ENCODE results near the gene HNRNPA3. TPM values are rescaled to one million over a fixed set of nuclear protein-coding genes. Genes with fewer than 3 reads are reported as not detected.

HNRNPA3 gene
- total and polyA plus RNA-seq, 2 of the 13 experiments (the other 11 are each of a cell fraction or from before 2014, with no cell fraction given): 73.3 to 97.7 TPM

DNA sequence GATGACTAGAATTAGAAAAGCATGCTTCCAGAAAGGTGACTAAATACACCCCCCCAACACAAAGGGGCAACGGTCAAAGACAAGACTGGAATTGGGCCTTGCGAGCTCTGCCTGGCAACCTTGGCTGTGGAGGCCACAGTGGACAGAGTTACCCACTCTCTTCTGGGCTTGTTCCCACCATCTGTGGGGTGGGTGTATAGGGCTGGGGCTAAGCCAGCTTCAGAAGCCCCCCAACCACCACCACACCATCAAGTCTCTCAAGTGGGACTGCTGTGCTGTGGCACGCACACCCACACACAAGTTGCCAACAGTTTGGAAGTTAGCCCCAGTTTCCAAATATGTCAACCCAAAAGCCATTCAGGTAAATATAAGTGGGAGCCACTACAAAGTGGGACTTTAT, 44.1 kb downstream of the HNRNPA3 start (continued):
- TF ChIP-seq, protein P1, sequence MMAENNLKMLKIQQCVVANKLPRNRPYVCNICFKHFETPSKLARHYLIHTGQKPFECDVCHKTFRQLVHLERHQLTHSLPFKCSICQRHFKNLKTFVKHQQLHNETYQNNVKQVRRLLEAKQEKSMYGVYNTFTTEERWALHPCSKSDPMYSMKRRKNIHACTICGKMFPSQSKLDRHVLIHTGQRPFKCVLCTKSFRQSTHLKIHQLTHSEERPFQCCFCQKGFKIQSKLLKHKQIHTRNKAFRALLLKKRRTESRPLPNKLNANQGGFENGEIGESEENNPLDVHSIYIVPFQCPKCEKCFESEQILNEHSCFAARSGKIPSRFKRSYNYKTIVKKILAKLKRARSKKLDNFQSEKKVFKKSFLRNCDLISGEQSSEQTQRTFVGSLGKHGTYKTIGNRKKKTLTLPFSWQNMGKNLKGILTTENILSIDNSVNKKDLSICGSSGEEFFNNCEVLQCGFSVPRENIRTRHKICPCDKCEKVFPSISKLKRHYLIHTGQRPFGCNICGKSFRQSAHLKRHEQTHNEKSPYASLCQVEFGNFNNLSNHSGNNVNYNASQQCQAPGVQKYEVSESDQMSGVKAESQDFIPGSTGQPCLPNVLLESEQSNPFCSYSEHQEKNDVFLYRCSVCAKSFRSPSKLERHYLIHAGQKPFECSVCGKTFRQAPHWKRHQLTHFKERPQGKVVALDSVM (CRISPR knock-in tag; IDR thresholded peaks at IDR 0.05): no peak
- TF ChIP-seq GLI4 (CRISPR knock-in tag; IDR thresholded peaks at IDR 0.05; ENCODE audit: borderline replicate concordance): no peak
- TF ChIP-seq HMG20B (CRISPR knock-in tag; conservative IDR thresholded peaks at IDR 0.05): no peak
- no peak for TF ChIP-seq ZMYM4 (CRISPR knock-in tag; IDR thresholded peaks at IDR 0.05)
- TF ChIP-seq, protein P2, sequence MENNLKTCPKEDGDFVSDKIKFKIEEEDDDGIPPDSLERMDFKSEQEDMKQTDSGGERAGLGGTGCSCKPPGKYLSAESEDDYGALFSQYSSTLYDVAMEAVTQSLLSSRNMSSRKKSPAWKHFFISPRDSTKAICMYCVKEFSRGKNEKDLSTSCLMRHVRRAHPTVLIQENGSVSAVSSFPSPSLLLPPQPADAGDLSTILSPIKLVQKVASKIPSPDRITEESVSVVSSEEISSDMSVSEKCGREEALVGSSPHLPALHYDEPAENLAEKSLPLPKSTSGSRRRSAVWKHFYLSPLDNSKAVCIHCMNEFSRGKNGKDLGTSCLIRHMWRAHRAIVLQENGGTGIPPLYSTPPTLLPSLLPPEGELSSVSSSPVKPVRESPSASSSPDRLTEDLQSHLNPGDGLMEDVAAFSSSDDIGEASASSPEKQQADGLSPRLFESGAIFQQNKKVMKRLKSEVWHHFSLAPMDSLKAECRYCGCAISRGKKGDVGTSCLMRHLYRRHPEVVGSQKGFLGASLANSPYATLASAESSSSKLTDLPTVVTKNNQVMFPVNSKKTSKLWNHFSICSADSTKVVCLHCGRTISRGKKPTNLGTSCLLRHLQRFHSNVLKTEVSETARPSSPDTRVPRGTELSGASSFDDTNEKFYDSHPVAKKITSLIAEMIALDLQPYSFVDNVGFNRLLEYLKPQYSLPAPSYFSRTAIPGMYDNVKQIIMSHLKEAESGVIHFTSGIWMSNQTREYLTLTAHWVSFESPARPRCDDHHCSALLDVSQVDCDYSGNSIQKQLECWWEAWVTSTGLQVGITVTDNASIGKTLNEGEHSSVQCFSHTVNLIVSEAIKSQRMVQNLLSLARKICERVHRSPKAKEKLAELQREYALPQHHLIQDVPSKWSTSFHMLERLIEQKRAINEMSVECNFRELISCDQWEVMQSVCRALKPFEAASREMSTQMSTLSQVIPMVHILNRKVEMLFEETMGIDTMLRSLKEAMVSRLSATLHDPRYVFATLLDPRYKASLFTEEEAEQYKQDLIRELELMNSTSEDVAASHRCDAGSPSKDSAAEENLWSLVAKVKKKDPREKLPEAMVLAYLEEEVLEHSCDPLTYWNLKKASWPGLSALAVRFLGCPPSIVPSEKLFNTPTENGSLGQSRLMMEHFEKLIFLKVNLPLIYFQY (CRISPR knock-in tag; IDR thresholded peaks at IDR 0.05; ENCODE audit: borderline replicate concordance): 0 out of 2 replicates have a peak, but pooled peaks have one; percentile 37
- TF ChIP-seq EED (CRISPR knock-in tag; IDR thresholded peaks at IDR 0.05): no peak
- TF ChIP-seq HOXA3 (CRISPR knock-in tag; IDR thresholded peaks at IDR 0.05): no peak
- TF ChIP-seq MBD4 (IDR thresholded peaks at IDR 0.05; ENCODE audit: borderline replicate concordance, low read length): no peak
- TF ChIP-seq PRPF4 (IDR thresholded peaks at IDR 0.05; ENCODE audit: low read depth, low read length, poor library complexity, severe bottlenecking): no peak
- TF ChIP-seq MIER3 (CRISPR knock-in tag; IDR thresholded peaks at IDR 0.05; ENCODE audit: borderline replicate concordance): no peak
- TF ChIP-seq ZMYM2 (CRISPR knock-in tag; IDR thresholded peaks at IDR 0.05): no peak
- TF ChIP-seq RFXANK (CRISPR knock-in tag; IDR thresholded peaks at IDR 0.05): no peak
- TF ChIP-seq, protein P3, sequence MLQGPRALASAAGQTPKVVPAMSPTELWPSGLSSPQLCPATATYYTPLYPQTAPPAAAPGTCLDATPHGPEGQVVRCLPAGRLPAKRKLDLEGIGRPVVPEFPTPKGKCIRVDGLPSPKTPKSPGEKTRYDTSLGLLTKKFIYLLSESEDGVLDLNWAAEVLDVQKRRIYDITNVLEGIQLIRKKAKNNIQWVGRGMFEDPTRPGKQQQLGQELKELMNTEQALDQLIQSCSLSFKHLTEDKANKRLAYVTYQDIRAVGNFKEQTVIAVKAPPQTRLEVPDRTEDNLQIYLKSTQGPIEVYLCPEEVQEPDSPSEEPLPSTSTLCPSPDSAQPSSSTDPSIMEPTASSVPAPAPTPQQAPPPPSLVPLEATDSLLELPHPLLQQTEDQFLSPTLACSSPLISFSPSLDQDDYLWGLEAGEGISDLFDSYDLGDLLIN (CRISPR knock-in tag; IDR thresholded peaks at IDR 0.05; ENCODE audit: borderline replicate concordance): no peak
- TF ChIP-seq MED13 (CRISPR knock-in tag; IDR thresholded peaks at IDR 0.05): no peak
- no peak for TF ChIP-seq BRD4 (CRISPR knock-in tag; IDR thresholded peaks at IDR 0.05)
- TF ChIP-seq MEIS1 (CRISPR knock-in tag; IDR thresholded peaks at IDR 0.05; ENCODE audit: borderline replicate concordance): no peak
- no peak for TF ChIP-seq JUND (CRISPR knock-in tag; IDR thresholded peaks at IDR 0.05)
- TF ChIP-seq SAP130 (CRISPR knock-in tag; IDR thresholded peaks at IDR 0.05; ENCODE audit: low read depth): no peak
- peak; percentile 68; the same call in 1 of the 2 replicates for TF ChIP-seq AKAP8 (CRISPR knock-in tag; IDR thresholded peaks at IDR 0.05)
- TF ChIP-seq FOXO1 (CRISPR knock-in tag; IDR thresholded peaks at IDR 0.05): no peak
- no peak for TF ChIP-seq ZNF24 (IDR thresholded peaks at IDR 0.05)
- no peak for TF ChIP-seq TGIF2 (CRISPR knock-in tag; IDR thresholded peaks at IDR 0.05)
- TF ChIP-seq, protein P4, sequence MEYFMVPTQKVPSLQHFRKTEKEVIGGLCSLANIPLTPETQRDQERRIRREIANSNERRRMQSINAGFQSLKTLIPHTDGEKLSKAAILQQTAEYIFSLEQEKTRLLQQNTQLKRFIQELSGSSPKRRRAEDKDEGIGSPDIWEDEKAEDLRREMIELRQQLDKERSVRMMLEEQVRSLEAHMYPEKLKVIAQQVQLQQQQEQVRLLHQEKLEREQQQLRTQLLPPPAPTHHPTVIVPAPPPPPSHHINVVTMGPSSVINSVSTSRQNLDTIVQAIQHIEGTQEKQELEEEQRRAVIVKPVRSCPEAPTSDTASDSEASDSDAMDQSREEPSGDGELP (IDR thresholded peaks at IDR 0.05; ENCODE audit: borderline replicate concordance, low read depth): no peak
- TF ChIP-seq, protein P5, sequence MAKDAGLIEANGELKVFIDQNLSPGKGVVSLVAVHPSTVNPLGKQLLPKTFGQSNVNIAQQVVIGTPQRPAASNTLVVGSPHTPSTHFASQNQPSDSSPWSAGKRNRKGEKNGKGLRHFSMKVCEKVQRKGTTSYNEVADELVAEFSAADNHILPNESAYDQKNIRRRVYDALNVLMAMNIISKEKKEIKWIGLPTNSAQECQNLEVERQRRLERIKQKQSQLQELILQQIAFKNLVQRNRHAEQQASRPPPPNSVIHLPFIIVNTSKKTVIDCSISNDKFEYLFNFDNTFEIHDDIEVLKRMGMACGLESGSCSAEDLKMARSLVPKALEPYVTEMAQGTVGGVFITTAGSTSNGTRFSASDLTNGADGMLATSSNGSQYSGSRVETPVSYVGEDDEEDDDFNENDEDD (CRISPR knock-in tag; IDR thresholded peaks at IDR 0.05; ENCODE audit: borderline replicate concordance): no peak

Data from HepG2 (cell line).